Transverse colon (tissue), 4 donors: ENCODE data around the gene CTNNBL1. TPM values are rescaled to one million over a fixed set of nuclear protein-coding genes. Genes with fewer than 3 reads are reported as not detected.

Source experiments
- DNase-seq: peaks from one replicate; pipeline ENCODE4 v3.0.0-alpha.2; 2019
- H3K27ac ChIP-seq, 4 donors: fragments of 200-600 bp; sonication (generic); 2 replicates each; pipeline ENCODE4 v1.5.1; 2016 to 2018; ENCODE audit warnings: inconsistent platforms in 4 of 4
- H3K27me3 ChIP-seq: fragments of 200-600 bp; sonication (generic); 2 replicates; pipeline ENCODE4 v1.5.1; 2017; ENCODE audit warnings: inconsistent platforms
- H3K36me3 ChIP-seq, 4 donors: fragments of 200-600 bp; sonication (generic); 2 replicates each; pipeline ENCODE4 v1.5.1; 2017 to 2019; ENCODE audit warnings: inconsistent platforms in 4 of 4
- H3K4me1 ChIP-seq, 4 donors: fragments of 200-600 bp; sonication (generic); 2 replicates each; pipeline ENCODE4 v1.5.1; 2017 to 2020; ENCODE audit warnings: inconsistent platforms in 4 of 4
- H3K4me3 ChIP-seq, 4 donors: fragments of 200-600 bp; sonication (generic); 1 replicate in 1 of 4; 2 replicates in 3 of 4; pipeline versions ENCODE4 v1.5.1 to v1.6.1; 2017 to 2019; ENCODE audit warnings: inconsistent platforms in 4 of 4
- H3K9me3 ChIP-seq, 2 donors: fragments of 200-600 bp; sonication (generic); 2 replicates each; pipeline ENCODE4 v1.5.1; 2017 to 2019; ENCODE audit warnings: inconsistent platforms in 2 of 2
- CTCF ChIP-seq, 5 experiments: fragments of 200-600 bp in 3 of 5; fragments of 450-650 bp in 2 of 5; sonication (generic) in 3 of 5; IDR thresholded peaks; 1 replicate in 2 of 5; 2 replicates in 3 of 5; pipeline ENCODE4 v1.5.1; 2016 to 2017; ENCODE audit warnings: antibody characterized with exemption in 5 of 5, inconsistent platforms in 3 of 5, mild to moderate bottlenecking in 2 of 5, moderate library complexity in 1 of 5
- EP300 ChIP-seq: sonication (generic); formaldehyde crosslinking; IDR thresholded peaks from one replicate; pipeline ENCODE4 v1.6.1; 2017; ENCODE audit warnings: antibody characterized with exemption, low read depth
- POLR2A ChIP-seq: fragments of 450-650 bp; IDR thresholded peaks from one replicate; pipeline ENCODE4 v1.6.1; 2016; ENCODE audit warnings: antibody characterized with exemption, mild to moderate bottlenecking, moderate library complexity
- POLR2AphosphoS5 ChIP-seq, 3 donors: sonication (generic); formaldehyde crosslinking; IDR thresholded peaks; one replicate each; pipeline ENCODE4 v1.6.1; 2016; ENCODE audit warnings: antibody characterized with exemption in 3 of 3
- WGBS, 2 donors: methylation state at CpG; one replicate each; pipeline ENCODE4 v1.1.5; 2018; ENCODE audit warnings: low coverage in 1 of 2; 5-methylcytosine and 5-hydroxymethylcytosine counted together
- in situ Hi-C, 4 donors: fragments of 200-750 bp; cut with MboI; loops; one replicate each; pipeline versions ENCODE4 v1.15.0 to v1.15.1; 2017; ENCODE audit warnings: low sequenced_read_pairs in 3 of 4, low pct_ligation_motif_present in 1 of 4, low pct_unique_long_range_greater_than_20kb in 1 of 4
- intact Hi-C: fragments of 100-400 bp; cut with DNase I; formaldehyde crosslinking; loops from one replicate; pipeline ENCODE4 v1.15.1; 2023; ENCODE audit warnings: low total_unique reads
- total RNA-seq, 4 donors: library from RNA; depleted of rRNA; stranded (reverse); fragments of >200 nt; gene quantifications; one replicate each; pipeline ENCODE4 v1.1.0, GENCODE V29; 2016

The CTNNBL1 gene
- total RNA-seq, 4 donors from 2014 or later, result 18.7 to 49.0 (median 22.4) TPM

GRCh38 chr20:37786043-37786442, 92.2 kb downstream of the CTNNBL1 start:
- in situ Hi-C loops (no loop called here), intact Hi-C loops (no loop called here)
- 82% methylated on average over 1 of the region's 1 CpG; no CpG with 5 or more reads in 1 of the 2 donors for WGBS, 2 donors
- no peaks in the 10 kb centered on the region for H3K27me3 ChIP-seq
- no peaks in the 10 kb centered on the region for H3K9me3 ChIP-seq
- no peak for TF ChIP-seq EP300
- TF ChIP-seq CTCF (IDR thresholded peaks at IDR 0.05), result no peak
- TF ChIP-seq POLR2AphosphoS5 (IDR thresholded peaks at IDR 0.05), result no peak
- no peak for TF ChIP-seq POLR2A
- peaks cover 0 to 24% (median 2%) of the 10 kb centered on the region in 4 donors for H3K36me3 ChIP-seq
- DNase-seq, result no peak
- no peak overlapping the region for H3K27ac ChIP-seq
- H3K4me1 ChIP-seq, result no peaks in the 10 kb centered on the region
- H3K4me3 ChIP-seq, result no peak overlapping the region

GRCh38 chr20:37789408-37789807, 95.6 kb downstream of the CTNNBL1 start:
- no peak overlapping the region for H3K4me3 ChIP-seq
- H3K4me1 ChIP-seq, result no peaks in the 10 kb centered on the region
- no peak overlapping the region for H3K27ac ChIP-seq
- 81 to 100% methylated on average over 1 of the region's 1 CpG for WGBS, 2 donors
- in situ Hi-C loops (no loop called here), intact Hi-C loops (no loop called here)
- peaks cover 0 to 20% (median 2%) of the 10 kb centered on the region in 4 donors for H3K36me3 ChIP-seq
- TF ChIP-seq CTCF (IDR thresholded peaks at IDR 0.05) (no peak), POLR2AphosphoS5 (IDR thresholded peaks at IDR 0.05) (no peak), EP300 (no peak), POLR2A (no peak)
- no peak for DNase-seq
- H3K27me3 ChIP-seq, result no peaks in the 10 kb centered on the region
- no peaks in the 10 kb centered on the region for H3K9me3 ChIP-seq

GRCh38 chr20:37790900-37791299, 97.1 kb downstream of the CTNNBL1 start:
- Histone ChIP-seq H3K4me3 (no peak overlapping the region), H3K27me3 (no peaks in the 10 kb centered on the region), H3K27ac (no peak overlapping the region), H3K36me3 (peaks cover 0 to 20% (median 2%) of the 10 kb centered on the region in 4 donors), H3K4me1 (no peaks in the 10 kb centered on the region), H3K9me3 (no peaks in the 10 kb centered on the region)
- no peak for DNase-seq
- in situ Hi-C loops (no loop called here), intact Hi-C loops (no loop called here)
- WGBS, 2 donors, result 94 to 100% methylated on average over 1 of the region's 1 CpG
- TF ChIP-seq CTCF (IDR thresholded peaks at IDR 0.05), result no peak
- no peak for TF ChIP-seq POLR2AphosphoS5 (IDR thresholded peaks at IDR 0.05)
- no peak for TF ChIP-seq EP300
- no peak for TF ChIP-seq POLR2A

GRCh38 chr20:37796121-37796520, 102.3 kb downstream of the CTNNBL1 start:
- in situ Hi-C loops, result no loop called here
- WGBS, 2 donors, result 94 to 100% methylated on average over 4 of the region's 4 CpGs
- no peaks in the 10 kb centered on the region for H3K9me3 ChIP-seq
- H3K27ac ChIP-seq, result no peak overlapping the region
- H3K36me3 ChIP-seq, result no peaks in the 10 kb centered on the region
- no peak for DNase-seq
- H3K27me3 ChIP-seq, result no peaks in the 10 kb centered on the region
- no peaks in the 10 kb centered on the region for H3K4me1 ChIP-seq
- TF ChIP-seq POLR2AphosphoS5 (IDR thresholded peaks at IDR 0.05), result no peak
- no peak for TF ChIP-seq EP300
- TF ChIP-seq CTCF (IDR thresholded peaks at IDR 0.05), result no peak
- TF ChIP-seq POLR2A, result no peak
- intact Hi-C loops, result no loop called here
- H3K4me3 ChIP-seq, result no peak overlapping the region
